Measurements from ENCODE around the gene HES4. TPM values are rescaled to one million over a fixed set of nuclear protein-coding genes. Genes with fewer than 3 reads are reported as not detected.
"Not testable (repeated sequence)": the region's sequence is repeated elsewhere in the genome, so short reads cannot be mapped to it uniquely, and the experiment has no call there.

HES4 gene
- total RNA-seq, 4 donors from 2014 or later, result 30.4 to 70.4 (median 40.9) TPM

DNA sequence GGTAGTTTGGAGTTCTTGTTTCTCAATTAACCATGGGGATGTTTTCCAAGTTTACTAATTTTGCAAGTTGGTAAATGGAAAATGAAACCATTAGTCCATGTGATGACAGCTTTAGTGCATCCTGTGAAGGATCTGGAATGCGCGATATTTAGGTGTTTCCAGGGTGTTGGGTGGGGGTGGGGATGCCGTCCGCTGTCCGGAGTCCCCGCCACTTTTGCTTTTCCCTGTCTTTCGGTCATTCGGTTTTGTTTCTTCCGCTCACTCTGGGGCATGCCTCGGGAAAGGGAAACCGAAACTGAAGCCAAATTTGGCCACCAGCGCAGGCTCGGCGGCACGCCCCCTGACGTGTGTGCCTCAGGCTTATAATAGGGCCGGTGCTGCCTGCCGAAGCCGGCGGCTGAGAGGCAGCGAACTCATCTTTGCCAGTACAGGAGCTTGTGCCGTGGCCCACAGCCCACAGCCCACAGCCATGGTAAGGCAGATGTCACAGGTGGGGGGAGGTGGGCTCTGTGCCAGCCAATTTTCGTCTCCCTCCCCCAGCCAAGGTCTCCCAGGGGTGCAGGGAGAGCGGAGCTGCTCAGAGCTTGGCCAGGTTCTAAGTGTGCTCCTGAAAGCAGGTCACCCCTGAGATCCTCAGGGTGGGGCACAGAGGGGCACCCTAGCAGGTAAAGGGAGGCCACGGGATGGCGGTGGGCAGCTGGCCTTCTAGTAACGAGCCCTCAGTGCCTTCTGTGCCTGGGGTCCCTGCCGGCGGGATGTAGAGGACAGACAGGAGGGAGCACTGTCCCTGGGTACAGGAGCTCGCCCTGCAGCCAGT is 13.4 kb upstream of the HES4 start, which contains the start of gene ISG15:
Gene ISG15 (plus strand): TSS at position 393 of the 817 bp plus-strand sequence. CDS start 77 bp downstream, at position 470.
- intact Hi-C loops (cut with DNase I; ENCODE audit: low total_unique reads), result no loop called here
- 1 to 7% methylated on average over 26 to 29 of the region's 30 CpGs for WGBS, 2 donors
- DNase-seq (ENCODE audit: low spot score in 2 of 2), result peak; percentile 84 to 97
- TF ChIP-seq, protein P1, sequence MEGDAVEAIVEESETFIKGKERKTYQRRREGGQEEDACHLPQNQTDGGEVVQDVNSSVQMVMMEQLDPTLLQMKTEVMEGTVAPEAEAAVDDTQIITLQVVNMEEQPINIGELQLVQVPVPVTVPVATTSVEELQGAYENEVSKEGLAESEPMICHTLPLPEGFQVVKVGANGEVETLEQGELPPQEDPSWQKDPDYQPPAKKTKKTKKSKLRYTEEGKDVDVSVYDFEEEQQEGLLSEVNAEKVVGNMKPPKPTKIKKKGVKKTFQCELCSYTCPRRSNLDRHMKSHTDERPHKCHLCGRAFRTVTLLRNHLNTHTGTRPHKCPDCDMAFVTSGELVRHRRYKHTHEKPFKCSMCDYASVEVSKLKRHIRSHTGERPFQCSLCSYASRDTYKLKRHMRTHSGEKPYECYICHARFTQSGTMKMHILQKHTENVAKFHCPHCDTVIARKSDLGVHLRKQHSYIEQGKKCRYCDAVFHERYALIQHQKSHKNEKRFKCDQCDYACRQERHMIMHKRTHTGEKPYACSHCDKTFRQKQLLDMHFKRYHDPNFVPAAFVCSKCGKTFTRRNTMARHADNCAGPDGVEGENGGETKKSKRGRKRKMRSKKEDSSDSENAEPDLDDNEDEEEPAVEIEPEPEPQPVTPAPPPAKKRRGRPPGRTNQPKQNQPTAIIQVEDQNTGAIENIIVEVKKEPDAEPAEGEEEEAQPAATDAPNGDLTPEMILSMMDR (IDR thresholded peaks at IDR 0.05), result no peak
- no peak for TF ChIP-seq POLR2A (IDR thresholded peaks at IDR 0.05)
- H3K4me3 ChIP-seq (ENCODE audit: low read depth, poor library complexity, severe bottlenecking), result peak within 1 kb of the TSS; percentile 4

DNA sequence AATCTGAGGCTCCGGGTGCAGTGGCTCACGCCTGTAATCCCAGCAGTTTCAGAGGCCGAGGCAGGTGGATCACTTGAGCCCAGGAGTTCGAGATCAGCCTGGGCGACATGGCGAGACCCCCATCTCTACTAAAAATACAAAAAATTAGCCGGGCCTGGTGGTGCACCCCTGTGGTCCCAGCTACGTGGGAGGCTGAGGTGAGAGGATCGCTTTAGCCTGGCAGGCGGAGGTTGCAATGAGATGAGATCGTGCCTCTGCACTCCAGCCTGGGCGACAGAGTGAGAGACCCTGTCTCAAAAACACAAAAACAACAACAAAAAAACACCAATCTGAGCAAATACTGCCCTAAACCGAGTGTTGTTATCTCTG is 12.8 kb upstream of the HES4 start:
- WGBS, 2 donors, result 63 to 67% methylated on average over 13 of the region's 13 CpGs
- intact Hi-C loops (cut with DNase I; ENCODE audit: low total_unique reads); DNase-seq (ENCODE audit: low spot score in 2 of 2): not testable (repeated sequence)
- H3K4me3 ChIP-seq (ENCODE audit: low read depth, poor library complexity, severe bottlenecking), result peak overlapping the region; percentile 4

DNA sequence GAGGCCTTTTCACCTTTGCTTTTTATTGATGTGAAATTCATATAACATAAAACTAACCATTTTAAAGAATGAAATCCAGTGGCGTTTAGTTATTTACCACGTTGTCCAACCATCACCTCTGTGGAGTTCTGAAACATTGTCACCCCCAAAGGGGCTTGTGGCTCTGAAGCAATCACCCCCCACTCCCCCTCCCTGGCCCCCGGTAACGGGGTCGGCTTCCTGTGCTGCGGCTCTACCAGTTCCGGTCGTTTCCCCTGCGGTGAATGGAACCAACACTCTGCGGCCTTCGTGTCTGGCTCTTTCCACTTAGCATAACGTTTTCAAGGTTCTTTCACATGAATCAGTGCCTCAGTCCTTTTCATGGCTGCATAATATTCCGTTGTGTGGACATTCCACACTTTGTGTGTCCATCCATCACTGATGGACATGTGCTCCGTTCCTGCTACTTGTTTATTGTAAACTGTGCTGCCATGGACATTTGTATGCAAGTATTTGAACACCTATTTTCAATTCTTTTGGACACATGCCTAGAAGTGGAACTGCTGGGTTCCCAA is 11.6 kb upstream of the HES4 start:
- H3K4me3 ChIP-seq (ENCODE audit: low read depth, poor library complexity, severe bottlenecking), result no peak overlapping the region
- intact Hi-C loops (cut with DNase I; ENCODE audit: low total_unique reads), result no loop called here
- no peak for TF ChIP-seq POLR2A (IDR thresholded peaks at IDR 0.05)
- TF ChIP-seq, protein P1 (IDR thresholded peaks at IDR 0.05), result no peak
- 84 to 86% methylated on average over 14 of the region's 14 CpGs for WGBS, 2 donors
- no peak for DNase-seq (ENCODE audit: low spot score in 2 of 2)

DNA sequence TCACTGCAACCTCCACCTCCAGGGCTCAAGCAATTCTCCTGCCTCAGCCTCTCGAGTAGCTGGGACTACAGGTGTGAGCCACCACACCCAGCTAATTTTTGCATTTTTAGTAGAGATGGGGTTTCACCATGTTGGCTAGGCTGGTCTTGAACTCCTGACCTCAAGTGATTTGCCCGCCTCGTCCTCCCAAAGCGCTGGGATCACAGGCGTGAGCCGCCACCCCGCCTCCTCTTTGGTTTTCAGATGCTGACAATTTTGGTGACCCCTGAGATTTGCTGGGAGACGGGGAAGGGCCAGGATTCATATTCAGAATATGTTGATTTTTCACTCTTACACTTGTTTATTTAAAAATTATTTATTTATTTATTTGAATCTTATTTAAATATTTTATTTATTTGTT is 10.2 kb upstream of the HES4 start:
- H3K4me3 ChIP-seq (ENCODE audit: low read depth, poor library complexity, severe bottlenecking); DNase-seq (ENCODE audit: low spot score in 2 of 2); intact Hi-C loops (cut with DNase I; ENCODE audit: low total_unique reads): not testable (repeated sequence)
- 92 to 93% methylated on average over 8 of the region's 8 CpGs for WGBS, 2 donors

DNA sequence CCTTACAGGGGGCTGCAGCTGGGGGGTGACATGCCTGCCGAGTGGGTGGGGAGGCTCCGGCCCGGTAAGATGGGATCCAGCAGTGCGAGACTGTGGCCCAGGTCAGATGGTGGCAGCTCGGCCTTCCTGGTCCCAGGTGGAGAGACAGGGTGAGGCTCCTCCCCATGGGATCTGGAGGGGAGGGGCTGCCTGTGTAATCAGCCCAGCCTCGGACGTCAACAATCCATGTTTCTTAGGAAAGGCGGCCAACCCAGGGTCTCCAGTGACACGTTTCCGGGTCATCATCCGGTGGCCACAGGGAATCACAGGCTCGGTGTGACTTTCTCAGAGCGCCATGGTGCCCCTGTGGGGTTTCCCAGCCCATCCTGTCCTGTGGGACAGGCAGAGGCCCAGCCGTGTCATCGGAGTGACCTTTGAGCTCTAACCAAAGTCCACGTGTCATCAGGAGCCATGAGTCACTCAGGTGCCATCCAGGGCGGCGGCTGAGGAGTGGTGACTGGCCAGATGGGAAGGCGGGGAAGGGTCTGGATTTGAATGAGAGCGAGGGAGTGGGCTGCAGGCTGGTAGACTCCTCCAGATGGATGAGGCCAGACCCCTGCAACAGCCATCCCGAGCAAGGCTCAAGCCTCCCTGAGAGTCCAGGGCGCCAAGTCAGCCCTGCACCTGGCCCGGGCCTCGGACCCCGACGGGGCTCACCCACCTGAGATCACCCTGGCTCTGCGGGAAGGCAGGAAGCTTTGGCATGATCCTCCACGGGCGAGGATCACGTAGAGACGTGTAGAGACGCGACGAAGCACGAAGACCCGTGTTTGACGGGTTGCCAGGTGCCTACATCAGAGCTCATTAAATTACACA is 6.6 kb upstream of the HES4 start:
- peak in 1 of 2 donors; percentile 86 for DNase-seq (ENCODE audit: low spot score in 2 of 2)
- intact Hi-C loops (cut with DNase I; ENCODE audit: low total_unique reads), result no loop called here
- no peak overlapping the region for H3K4me3 ChIP-seq (ENCODE audit: low read depth, poor library complexity, severe bottlenecking)
- WGBS, 2 donors, result 62 to 68% methylated on average over 21 to 30 of the region's 37 CpGs
- TF ChIP-seq, protein P1 (IDR thresholded peaks at IDR 0.05), result no peak
- TF ChIP-seq POLR2A (IDR thresholded peaks at IDR 0.05), result no peak

DNA sequence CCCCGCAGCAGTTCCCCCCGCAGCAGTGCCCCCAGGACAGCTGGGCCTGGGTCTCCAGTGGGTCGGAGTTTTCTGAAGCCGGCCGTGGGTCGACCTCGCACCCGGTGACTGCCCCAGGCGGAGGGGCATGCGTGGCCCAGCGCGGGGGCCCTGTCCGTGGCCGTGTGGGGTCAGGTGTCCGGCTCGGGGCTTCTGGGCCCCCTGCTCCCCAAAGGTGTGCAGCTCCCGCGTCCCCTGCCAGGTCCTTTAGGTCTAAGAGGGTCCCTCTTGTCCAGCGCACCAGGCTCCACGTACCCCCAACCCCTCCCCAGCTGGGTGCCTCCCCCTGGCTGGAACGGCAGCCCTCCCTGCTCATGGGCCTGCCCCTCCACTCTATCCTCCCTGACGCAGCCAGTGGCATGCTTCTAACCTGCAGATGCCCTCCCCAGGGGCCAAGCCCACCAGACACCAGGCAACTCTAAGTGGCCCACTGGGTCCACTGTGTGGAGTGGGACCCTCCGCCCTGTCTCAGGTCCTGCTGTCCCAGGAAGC is 5.9 kb upstream of the HES4 start:
- no peak overlapping the region for H3K4me3 ChIP-seq (ENCODE audit: low read depth, poor library complexity, severe bottlenecking)
- 64 to 77% methylated on average over 16 to 20 of the region's 23 CpGs for WGBS, 2 donors
- DNase-seq (ENCODE audit: low spot score in 2 of 2), result no peak
- intact Hi-C loops (cut with DNase I; ENCODE audit: low total_unique reads), result no loop called here
- TF ChIP-seq, protein P1 (IDR thresholded peaks at IDR 0.05), result no peak
- no peak for TF ChIP-seq POLR2A (IDR thresholded peaks at IDR 0.05)

Data from lower leg skin (tissue), 4 donors.